Measurements from ENCODE around the gene CGA. TPM values are rescaled to one million over a fixed set of nuclear protein-coding genes. Genes with fewer than 3 reads are reported as not detected.

CGA gene
- not detected in 2 replicates for total RNA-seq

GRCh38 chr6:87095087-87095509 is at the start of gene CGA:
TSS of gene CGA (minus strand) at chr6:87095106. CDS start at chr6:87088200, 6,906 bp downstream.

Other genes with a start within 250 kb of the CGA start
- not detected in 2 replicates for gene HTR1E, start 157.6 kb downstream of the CGA start, total RNA-seq
- gene ZNF292, start 60.5 kb upstream of the CGA start, total RNA-seq: 10.0 and 34.7 TPM in 2 replicates
- 2.1 and 3.6 TPM in 2 replicates for gene SMIM8, start 227.5 kb upstream of the CGA start, total RNA-seq
- gene GJB7, start 234.2 kb upstream of the CGA start, total RNA-seq: not detected in 2 replicates
- 0.65 and 1.3 TPM in 2 replicates for gene C6orf163, start 249.7 kb upstream of the CGA start, total RNA-seq

Data from bladder microvascular endothelial cell (primary cell).